Measurements from ENCODE around the gene GNAQ. TPM values are rescaled to one million over a fixed set of nuclear protein-coding genes. Genes with fewer than 3 reads are reported as not detected.
"Not testable (repeated sequence)": the region's sequence is repeated elsewhere in the genome, so short reads cannot be mapped to it uniquely, and the experiment has no call there.

GNAQ gene
- total and polyA plus RNA-seq, 10 donors: 4.4 to 52.3 (median 31.2) TPM

GRCh38 chr9:78072586-78073199, 41.1 kb upstream of the GNAQ start:
- intact Hi-C loops (cut with DNase I; ENCODE audit: low total_unique reads): no loop called here
- WGBS, 5 donors: 72 to 92% (median 86%) methylated on average over 3 of the region's 3 CpGs
- H3K27ac ChIP-seq: no peak overlapping the region
- H3K4me3 ChIP-seq: no peak overlapping the region
- peaks cover 0 to 21% (median 2%) of the 10 kb centered on the region in 6 donors for H3K4me1 ChIP-seq
- no peaks in the 10 kb centered on the region for H3K27me3 ChIP-seq (replicated peaks in 1 of 7)
- DNase-seq: no peak
- no peaks in the 10 kb centered on the region for H3K36me3 ChIP-seq
- TF ChIP-seq POLR2AphosphoS5 (IDR thresholded peaks at IDR 0.05) (no peak), POLR2A (IDR thresholded peaks at IDR 0.05) (no peak), CTCF (IDR thresholded peaks at IDR 0.05 in 8 of 11, conservative IDR thresholded peaks at IDR 0.05 in 3 of 11) (no peak)
- H3K9me3 ChIP-seq: peaks cover 0 to 7% (median 0%) of the 10 kb centered on the region in 8 donors

GRCh38 chr9:78070521-78070920, 38.9 kb upstream of the GNAQ start:
- WGBS, 5 donors: 54 to 74% (median 71%) methylated on average over 2 of the region's 2 CpGs
- no peak for DNase-seq
- Histone ChIP-seq H3K27me3 (replicated peaks in 1 of 7) (no peaks in the 10 kb centered on the region), H3K4me1 (peaks cover 0 to 21% (median 2%) of the 10 kb centered on the region in 6 donors), H3K27ac (no peak overlapping the region), H3K36me3 (no peaks in the 10 kb centered on the region), H3K9me3 (peaks cover 0 to 21% (median 6%) of the 10 kb centered on the region in 8 donors), H3K4me3 (no peak overlapping the region)
- TF ChIP-seq POLR2A (IDR thresholded peaks at IDR 0.05) (no peak), POLR2AphosphoS5 (IDR thresholded peaks at IDR 0.05) (no peak), CTCF (IDR thresholded peaks at IDR 0.05 in 8 of 11, conservative IDR thresholded peaks at IDR 0.05 in 3 of 11) (no peak)
- intact Hi-C loops (cut with DNase I; ENCODE audit: low total_unique reads): no loop called here

- intact Hi-C loops (cut with DNase I; ENCODE audit: low total_unique reads): no loop called here
- DNase-seq: no peak
- Histone ChIP-seq H3K36me3 (no peaks in the 10 kb centered on the region), H3K9me3 (peaks cover 0 to 33% (median 9%) of the 10 kb centered on the region in 8 donors), H3K27ac (no peak overlapping the region), H3K4me1 (no peaks in the 10 kb centered on the region), H3K27me3 (replicated peaks in 1 of 7) (no peaks in the 10 kb centered on the region), H3K4me3 (no peak overlapping the region)
- TF ChIP-seq CTCF (IDR thresholded peaks at IDR 0.05 in 8 of 11, conservative IDR thresholded peaks at IDR 0.05 in 3 of 11) (no peak), POLR2A (IDR thresholded peaks at IDR 0.05) (no peak), POLR2AphosphoS5 (IDR thresholded peaks at IDR 0.05) (no peak)
- WGBS, 5 donors: 78 to 97% (median 87%) methylated on average over 3 of the region's 3 CpGs
Observed at GRCh38 chr9:78064075-78064474, 32.5 kb upstream of the GNAQ start.

GRCh38 chr9:78062710-78063109, 31.1 kb upstream of the GNAQ start:
- Histone ChIP-seq H3K27ac (no peak overlapping the region), H3K4me3 (no peak overlapping the region), H3K36me3 (no peaks in the 10 kb centered on the region), H3K9me3 (peaks cover 0 to 30% (median 9%) of the 10 kb centered on the region in 8 donors), H3K4me1 (no peaks in the 10 kb centered on the region), H3K27me3 (replicated peaks in 1 of 7) (no peaks in the 10 kb centered on the region)
- no peak for TF ChIP-seq CTCF (IDR thresholded peaks at IDR 0.05 in 8 of 11, conservative IDR thresholded peaks at IDR 0.05 in 3 of 11)
- TF ChIP-seq POLR2A (IDR thresholded peaks at IDR 0.05): no peak
- TF ChIP-seq POLR2AphosphoS5 (IDR thresholded peaks at IDR 0.05): no peak
- DNase-seq: no peak
- WGBS, 5 donors: 93 to 100% (median 95%) methylated on average over 3 of the region's 3 CpGs
- intact Hi-C loops (cut with DNase I; ENCODE audit: low total_unique reads): no loop called here

- not testable (repeated sequence) for H3K9me3 ChIP-seq
Observed at GRCh38 chr9:78054218-78054617, 22.6 kb upstream of the GNAQ start.

More at GRCh38 chr9:78054218-78054617, 22.6 kb upstream of the GNAQ start:
- peaks cover 0 to 12% (median 0%) of the 10 kb centered on the region in 7 donors for H3K27me3 ChIP-seq (replicated peaks in 1 of 7)
- H3K27ac ChIP-seq; intact Hi-C loops (cut with DNase I; ENCODE audit: low total_unique reads); DNase-seq; H3K36me3 ChIP-seq; H3K4me3 ChIP-seq: not testable (repeated sequence)
- peaks cover 0 to 12% (median 8%) of the 10 kb centered on the region in 6 donors for H3K4me1 ChIP-seq
- 41 to 53% (median 47%) methylated on average over 6 to 7 of the region's 7 CpGs for WGBS, 5 donors
